ENCODE measurements around the gene SH2D1B.

The SH2D1B gene

GRCh38 chr1:162383516-162383915 is 28.4 kb downstream of the SH2D1B start:
- no peak for DNase-seq (ENCODE audit: extremely low read depth in 1 of 2, low read depth in 1 of 2)

GRCh38 chr1:162383091-162383490 is 28.8 kb downstream of the SH2D1B start:
- no peak for DNase-seq (ENCODE audit: extremely low read depth in 1 of 2, low read depth in 1 of 2)

DNA sequence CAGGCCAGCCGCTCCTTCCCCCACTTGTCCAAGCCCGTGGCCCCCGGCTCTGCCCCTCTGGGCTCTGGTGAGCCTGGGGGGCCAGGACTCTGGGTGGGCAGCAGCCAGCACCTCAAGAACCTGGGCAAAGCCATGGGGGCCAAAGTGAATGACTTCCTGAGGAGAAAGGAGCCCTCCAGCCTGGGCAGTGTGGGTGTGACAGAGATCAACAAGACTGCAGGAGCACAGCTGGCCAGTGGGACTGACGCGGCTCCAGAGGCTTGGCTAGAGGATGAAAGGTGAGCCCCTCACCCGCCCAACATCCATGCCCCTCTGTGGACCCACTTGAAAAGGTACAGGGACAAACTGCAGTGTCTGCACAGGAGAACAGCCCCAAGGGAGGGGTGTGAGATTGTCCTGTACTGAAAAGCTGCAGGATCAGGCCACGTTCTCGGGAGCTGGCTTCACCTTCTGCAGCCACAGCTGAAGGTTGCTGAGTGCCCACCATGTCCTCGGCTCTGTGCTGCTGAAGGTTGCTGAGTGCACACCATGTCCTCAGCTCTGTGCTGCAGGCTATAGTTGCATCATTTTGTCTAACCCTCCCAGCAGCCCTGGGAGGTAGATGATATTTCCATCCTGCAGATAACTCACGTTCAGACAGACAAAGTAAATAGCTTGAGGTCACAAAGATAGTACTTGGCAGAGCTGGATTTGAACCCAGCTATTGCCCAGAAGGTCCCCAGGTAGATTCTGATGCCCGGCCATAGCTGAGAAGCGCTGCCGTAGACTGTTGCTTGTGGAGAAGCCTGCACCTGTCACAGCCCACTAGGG is 29.8 kb downstream of the SH2D1B start:
- DNase-seq (ENCODE audit: extremely low read depth in 1 of 2, low read depth in 1 of 2): no peak

GRCh38 chr1:162381383-162381782 is 30.6 kb downstream of the SH2D1B start, which contains the start of gene C1orf226:
Gene C1orf226 (plus strand): TSS chr1:162381728. CDS start chr1:162381902, 174 bp downstream.
- no peak for DNase-seq (ENCODE audit: extremely low read depth in 1 of 2, low read depth in 1 of 2)

- no peak for DNase-seq (ENCODE audit: extremely low read depth in 1 of 2, low read depth in 1 of 2)
Measured at GRCh38 chr1:162380061-162380846, 31.7 kb downstream of the SH2D1B start.

DNA sequence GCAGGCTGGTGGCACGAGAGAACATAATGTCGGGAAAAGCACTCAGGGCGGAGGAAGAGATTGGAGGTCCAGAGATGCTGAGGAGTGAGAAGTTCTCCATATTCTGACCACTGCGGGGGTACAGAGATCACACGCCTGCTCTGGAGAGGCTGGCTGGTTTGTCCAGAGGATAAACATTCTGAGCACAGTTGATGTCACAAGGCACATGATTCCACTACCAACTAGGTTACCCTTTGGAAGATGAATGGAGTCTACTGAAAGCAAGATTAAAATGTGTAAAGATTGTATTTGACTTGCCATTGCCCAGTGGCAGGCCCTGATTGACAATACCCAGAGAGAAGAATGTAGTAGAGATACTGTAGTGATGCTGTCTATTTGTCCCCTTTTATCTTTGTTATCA is 35.2 kb downstream of the SH2D1B start, which contains the start of gene SPATA46:
Gene SPATA46, minus strand, starts transcription at position 164 of the 400 bp plus-strand sequence. Its CDS starts 64 bp downstream, at position 100.
- no peak for DNase-seq (ENCODE audit: extremely low read depth in 1 of 2, low read depth in 1 of 2)

DNA sequence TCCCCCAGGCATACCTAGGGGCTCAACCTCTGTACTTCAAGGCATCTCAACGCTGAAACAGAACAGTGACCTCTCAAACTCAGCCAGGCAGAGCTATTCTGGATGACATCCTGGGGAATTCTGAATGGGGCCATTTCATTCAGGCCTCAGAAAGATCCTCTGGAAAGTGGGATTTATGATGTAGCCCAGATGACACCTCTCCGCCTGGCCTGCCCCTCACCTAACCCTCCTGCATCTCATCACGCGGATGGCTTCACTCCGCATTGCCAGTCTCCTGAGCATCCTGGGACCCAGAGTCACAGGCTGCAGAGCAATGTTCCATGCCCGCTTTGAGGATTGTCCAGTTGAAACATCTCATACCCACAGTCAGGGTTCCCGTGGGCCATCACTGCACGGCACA is 36.5 kb downstream of the SH2D1B start:
- DNase-seq (ENCODE audit: extremely low read depth in 1 of 2, low read depth in 1 of 2): no peak

DNA sequence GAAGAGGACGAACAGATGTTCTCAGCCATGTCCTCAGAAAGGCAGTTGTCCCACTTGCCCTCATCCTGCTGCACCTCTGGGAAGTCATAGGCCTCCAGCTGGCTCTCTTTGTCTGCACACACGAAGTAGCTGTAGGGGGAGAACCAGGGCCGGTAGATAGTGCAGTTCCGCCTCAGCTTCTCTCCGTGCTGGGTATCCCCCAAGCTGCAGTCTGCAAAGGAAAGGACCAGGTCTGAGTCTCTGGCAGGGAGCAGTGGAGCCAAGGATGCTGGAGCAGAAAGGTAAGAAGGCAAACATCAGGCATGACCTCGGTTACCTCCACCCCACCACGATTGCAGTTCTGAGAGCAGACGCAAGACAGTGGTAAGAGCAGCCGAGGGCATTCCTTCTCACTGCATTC is 37.5 kb downstream of the SH2D1B start:
- DNase-seq (ENCODE audit: extremely low read depth in 1 of 2, low read depth in 1 of 2): no peak

- no peak for DNase-seq (ENCODE audit: extremely low read depth in 1 of 2, low read depth in 1 of 2)
Measured at GRCh38 chr1:162373541-162374260, 38.2 kb downstream of the SH2D1B start.

GRCh38 chr1:162373072-162373427 is 38.9 kb downstream of the SH2D1B start:
- no peak for DNase-seq (ENCODE audit: extremely low read depth in 1 of 2, low read depth in 1 of 2)

- no peak for DNase-seq (ENCODE audit: extremely low read depth in 1 of 2, low read depth in 1 of 2)
Measured at GRCh38 chr1:162372159-162373071, 39.5 kb downstream of the SH2D1B start.

- DNase-seq (ENCODE audit: extremely low read depth in 1 of 2, low read depth in 1 of 2): no peak
Measured at GRCh38 chr1:162371611-162372010, 40.3 kb downstream of the SH2D1B start.

GRCh38 chr1:162370721-162371120 is 41.2 kb downstream of the SH2D1B start:
- no peak for DNase-seq (ENCODE audit: extremely low read depth in 1 of 2, low read depth in 1 of 2)

GRCh38 chr1:162370161-162370560 is 41.8 kb downstream of the SH2D1B start:
- no peak for DNase-seq (ENCODE audit: extremely low read depth in 1 of 2, low read depth in 1 of 2)

GRCh38 chr1:162369571-162369970 is 42.4 kb downstream of the SH2D1B start:
- DNase-seq (ENCODE audit: extremely low read depth in 1 of 2, low read depth in 1 of 2): no peak

DNA sequence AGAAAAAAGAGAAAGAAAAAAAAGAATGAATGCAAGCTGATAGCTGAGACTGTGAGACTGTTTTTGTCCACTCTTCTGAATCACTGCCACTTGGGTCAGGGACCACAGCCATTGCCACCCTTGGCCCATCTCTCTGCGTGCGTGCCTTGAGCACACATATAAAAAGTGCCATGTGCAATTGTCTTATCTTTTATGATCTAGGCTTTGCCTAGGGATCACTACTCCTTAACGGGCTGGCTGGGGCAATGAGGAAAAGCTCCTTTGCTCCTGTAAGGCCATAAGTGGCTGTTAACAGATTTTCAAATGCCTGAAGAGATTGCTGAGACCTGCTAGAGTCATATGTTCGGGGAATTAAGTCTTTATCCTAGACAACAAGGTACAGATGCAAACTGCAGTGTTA is 43.5 kb downstream of the SH2D1B start:
- DNase-seq (ENCODE audit: extremely low read depth in 1 of 2, low read depth in 1 of 2): no peak

DNA sequence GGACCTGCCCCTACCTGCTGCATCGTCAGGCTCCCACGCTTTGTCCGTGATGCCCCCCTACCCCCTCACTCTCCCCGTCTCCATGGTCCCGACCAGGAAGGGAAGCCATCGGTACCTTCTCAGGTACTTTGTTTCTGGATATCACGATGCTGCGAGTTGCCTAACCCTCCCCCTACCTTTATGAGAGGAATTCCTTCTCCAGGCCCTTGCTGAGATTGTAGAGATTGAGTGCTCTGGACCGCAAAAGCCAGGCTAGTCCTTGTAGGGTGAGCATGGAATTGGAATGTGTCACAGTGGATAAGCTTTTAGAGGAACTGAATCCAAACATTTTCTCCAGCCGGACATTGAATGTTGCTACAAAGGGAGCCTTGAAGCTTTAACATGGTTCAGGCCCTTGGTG is 44.2 kb downstream of the SH2D1B start:
- no peak for DNase-seq (ENCODE audit: extremely low read depth in 1 of 2, low read depth in 1 of 2)

DNA sequence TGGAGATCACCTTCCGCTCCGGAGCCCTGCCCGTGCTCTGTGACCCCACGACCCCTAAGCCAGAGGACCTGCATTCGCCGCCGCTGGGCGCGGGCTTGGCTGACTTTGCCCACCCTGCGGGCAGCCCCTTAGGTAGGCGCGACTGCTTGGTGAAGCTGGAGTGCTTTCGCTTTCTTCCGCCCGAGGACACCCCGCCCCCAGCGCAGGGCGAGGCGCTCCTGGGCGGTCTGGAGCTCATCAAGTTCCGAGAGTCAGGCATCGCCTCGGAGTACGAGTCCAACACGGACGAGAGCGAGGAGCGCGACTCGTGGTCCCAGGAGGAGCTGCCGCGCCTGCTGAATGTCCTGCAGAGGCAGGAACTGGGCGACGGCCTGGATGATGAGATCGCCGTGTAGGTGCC is 44.9 kb downstream of the SH2D1B start:
- DNase-seq (ENCODE audit: extremely low read depth in 1 of 2, low read depth in 1 of 2): no peak

DNA sequence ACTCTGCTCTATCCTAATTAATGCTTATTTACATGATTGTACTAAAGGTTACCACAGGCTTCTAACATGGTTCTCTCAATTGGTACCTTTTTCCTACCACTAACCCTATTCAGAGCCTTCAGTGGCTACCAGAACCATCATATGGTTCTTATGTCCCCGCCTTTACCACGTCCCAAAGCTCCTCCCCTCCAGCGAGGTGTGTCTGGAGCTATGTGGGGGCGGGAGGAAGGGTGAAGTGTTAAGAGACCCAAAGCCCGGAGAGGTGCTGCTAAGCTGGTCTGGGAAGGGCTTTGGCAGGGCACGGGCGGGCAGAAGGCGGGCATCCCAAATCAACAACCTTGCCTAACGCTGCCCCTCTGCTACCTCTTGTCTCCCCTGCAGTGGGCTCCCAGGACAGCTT is 45.3 kb downstream of the SH2D1B start:
- DNase-seq (ENCODE audit: extremely low read depth in 1 of 2, low read depth in 1 of 2): no peak

- no peak for DNase-seq (ENCODE audit: extremely low read depth in 1 of 2, low read depth in 1 of 2)
Measured at GRCh38 chr1:162366149-162366548, 45.8 kb downstream of the SH2D1B start.

All from activated CD8-positive, alpha-beta memory T cell treated with anti-CD3 and anti-CD28 coated beads for 1 hour (primary cell).